ENCODE results near the gene PRKX.
"Not testable (repeated sequence)": the region's sequence is repeated elsewhere in the genome, so short reads cannot be mapped to it uniquely, and the experiment has no call there.

The PRKX gene

DNA sequence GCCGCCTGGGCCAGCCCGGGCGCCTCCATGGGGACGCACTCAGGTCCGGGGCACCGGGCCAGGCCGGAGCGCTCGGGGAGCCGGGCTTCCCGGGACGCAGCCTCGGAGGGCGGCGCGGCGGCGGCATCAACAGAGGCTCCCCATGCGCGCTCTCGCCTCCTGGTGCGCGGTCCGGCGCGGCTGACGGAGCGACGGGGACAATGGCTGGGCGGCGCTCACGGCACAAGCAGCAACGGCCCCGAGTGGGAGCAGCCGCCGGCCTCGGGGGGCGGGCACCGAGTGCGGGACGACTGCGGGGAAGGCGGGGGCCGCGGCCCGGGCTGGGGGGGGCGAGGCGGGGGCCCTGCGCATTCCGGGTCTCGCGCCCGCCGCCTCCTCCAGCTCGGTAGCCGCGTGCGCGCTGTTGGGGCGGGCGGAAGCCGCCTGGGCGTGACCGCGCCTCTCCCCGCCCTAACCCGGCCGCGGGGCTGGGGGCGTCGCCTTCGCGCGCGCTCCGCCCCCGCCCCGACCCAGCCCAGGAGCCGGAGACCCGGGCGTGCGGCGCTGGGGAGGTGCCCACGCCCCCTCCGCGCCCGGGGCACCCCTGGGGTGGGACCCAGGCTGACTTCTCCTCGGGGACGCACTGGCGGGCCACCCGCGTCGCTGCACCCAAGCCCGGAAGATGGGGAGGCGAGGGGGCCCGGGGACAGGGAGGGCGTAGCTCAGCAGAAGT lies at the start of gene PRKX:
Gene PRKX, minus strand, starts transcription at position 425 of the 712 bp plus-strand sequence. Its CDS starts 396 bp downstream, at position 29.
- DNase-seq (ENCODE audit: low read depth) = peak; percentile 65

DNA sequence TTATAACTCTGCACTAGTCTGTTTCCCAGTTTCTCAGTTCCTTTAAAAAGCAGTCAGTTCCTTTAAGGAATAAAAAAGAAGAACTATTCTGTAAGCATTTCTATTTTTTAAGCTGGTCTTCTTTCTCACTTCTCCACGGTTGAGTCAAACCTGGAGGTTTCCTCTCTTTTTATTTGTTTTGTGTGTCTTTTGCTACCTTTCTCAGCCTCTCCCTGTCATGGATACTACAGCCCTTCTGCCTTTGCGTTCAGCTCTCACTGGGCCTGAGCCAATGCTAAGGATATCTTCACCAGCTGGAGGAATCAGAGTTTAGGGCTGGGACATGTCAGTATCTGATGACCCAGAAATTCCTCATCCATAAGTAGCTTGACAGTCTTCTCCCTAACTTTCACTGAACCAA lies 49.7 kb upstream of the PRKX start:
- no peak for DNase-seq (ENCODE audit: low read depth)

DNA sequence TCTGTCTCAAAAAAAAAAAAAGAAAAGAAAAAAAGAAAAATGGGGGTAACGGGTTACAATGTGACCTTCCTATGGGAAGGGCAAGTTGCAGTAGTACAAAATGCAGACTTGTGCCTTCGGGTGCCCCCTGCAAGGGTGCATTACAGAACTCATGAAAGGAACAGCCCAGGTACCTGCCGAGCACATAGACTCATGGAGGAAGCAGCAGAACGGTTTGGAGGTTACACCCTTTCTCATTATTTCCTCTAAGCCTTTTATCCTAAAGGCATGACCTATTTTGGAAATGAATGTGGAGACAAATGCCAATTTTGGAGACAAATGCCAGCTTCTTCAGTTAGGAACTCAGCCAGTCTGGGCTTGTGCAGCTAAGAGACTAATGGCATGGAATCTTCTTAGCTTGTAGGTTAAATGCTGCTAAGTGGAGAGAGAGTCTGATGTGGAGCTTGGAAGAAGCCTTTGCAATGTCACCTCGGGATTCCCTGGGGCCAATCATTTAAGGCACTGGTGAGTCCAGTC lies 44.1 kb upstream of the PRKX start:
- DNase-seq (ENCODE audit: low read depth) = no peak

DNA sequence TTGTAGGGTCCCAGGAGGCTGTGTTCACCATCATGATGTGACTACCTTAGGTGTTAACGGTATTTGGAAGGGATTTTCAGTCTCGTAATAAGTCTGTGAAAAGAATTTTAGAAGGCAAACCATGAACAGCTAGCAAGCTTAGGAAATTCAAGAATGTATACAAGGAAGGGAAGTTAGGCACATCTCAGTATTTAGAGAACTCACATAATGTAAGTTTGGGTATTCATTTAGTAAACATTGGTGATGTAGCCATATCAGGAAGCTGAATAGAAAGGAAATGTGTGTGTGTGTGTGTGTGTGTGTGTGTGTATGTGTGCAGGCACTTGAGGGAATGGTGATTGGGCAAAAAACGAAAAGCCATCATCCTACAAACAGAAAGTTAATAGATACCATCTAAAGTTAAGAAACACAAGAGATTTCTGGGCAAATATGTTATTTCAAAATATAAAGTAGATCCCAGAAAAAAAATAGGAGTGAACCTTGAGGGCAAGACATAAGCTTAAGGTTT lies 34.7 kb upstream of the PRKX start:
- no peak for DNase-seq (ENCODE audit: low read depth)

DNA sequence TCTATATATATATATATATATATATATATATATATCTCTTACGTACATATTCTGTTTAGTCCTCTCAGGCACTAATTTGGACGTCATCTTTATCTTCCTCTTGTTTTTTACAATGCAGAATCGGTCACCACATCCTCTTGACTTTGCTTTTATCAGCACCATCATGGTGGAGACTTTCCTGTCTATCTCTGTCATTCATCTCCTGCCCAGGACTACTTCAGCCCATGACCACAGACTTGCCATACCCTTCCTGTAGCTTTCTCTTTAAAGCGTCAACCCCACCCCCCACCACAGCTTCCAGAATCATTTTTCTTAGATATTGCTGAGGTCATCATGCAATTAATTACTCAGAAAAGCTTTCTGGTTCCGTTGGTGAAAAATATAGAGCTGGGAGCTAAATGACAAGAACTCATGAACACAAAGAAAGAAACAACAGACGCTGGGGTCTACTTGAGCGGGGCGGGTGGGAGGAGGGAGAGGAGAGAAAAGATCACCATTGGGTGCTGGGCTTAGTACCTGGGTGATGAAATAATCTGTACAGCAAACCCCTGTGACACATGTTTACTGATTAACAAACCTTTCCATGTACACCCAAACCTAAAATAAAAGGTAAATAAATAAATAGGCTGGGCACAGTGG lies 30.5 kb upstream of the PRKX start:
- DNase-seq (ENCODE audit: low read depth) = peak; percentile 23

DNA sequence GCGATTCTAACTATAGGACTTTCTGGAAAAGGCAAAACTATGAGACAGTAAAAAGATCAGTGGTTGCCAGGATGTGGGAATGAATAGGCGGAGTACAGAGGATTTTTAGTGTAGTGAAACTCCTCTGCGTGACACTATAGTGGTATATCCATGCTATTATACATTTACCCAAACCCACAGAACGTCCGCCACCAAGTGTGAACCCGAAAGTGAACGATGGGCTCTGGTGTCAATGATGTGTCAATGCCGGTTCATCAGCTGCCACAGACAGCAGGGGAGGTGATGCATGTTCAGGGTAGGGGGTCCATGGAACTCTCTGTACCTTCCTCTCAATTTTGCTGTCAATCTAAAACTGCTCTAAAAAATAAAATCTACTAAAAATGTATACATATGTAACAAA lies 27.5 kb upstream of the PRKX start:
- not testable (repeated sequence) for DNase-seq (ENCODE audit: low read depth)

DNA sequence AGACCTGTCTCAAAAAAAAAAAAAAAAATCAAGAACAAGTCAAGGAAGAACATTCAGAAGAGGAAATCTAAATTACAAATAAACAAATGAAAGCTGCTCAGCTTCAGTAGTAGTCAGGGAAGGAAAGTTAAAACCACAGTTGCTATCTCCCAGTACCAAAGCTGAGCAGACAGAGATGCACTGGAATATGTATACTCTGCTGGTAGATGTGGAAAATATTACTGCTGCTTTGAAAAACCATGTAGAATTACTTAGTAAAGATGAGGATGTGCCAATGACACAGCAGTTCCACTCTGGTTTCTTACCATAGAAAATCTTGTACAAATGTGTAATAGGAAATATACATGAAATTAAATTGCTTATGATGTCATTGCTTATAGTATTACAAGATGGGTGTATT lies 25.1 kb upstream of the PRKX start:
- no peak for DNase-seq (ENCODE audit: low read depth)

DNA sequence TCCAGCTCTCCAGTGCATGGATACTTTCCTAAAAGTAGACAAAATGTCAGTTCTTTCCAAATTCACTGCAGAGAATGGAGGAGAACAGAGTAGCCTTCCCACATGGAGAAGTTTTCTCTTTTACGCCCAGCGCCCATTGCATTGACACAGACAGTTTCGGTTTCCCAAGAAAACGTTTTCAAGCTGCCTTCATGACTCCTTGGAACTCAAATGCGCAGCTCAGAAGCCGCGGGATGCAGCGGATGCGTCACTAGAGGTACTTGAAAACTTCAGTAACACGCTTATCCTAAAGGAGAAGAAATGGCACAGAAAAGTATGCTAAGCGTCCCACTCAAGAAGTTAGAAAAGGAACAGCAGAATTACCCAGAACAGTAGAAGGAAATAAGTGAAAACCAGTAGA lies 23.1 kb upstream of the PRKX start:
- not testable (repeated sequence) for DNase-seq (ENCODE audit: low read depth)

DNA sequence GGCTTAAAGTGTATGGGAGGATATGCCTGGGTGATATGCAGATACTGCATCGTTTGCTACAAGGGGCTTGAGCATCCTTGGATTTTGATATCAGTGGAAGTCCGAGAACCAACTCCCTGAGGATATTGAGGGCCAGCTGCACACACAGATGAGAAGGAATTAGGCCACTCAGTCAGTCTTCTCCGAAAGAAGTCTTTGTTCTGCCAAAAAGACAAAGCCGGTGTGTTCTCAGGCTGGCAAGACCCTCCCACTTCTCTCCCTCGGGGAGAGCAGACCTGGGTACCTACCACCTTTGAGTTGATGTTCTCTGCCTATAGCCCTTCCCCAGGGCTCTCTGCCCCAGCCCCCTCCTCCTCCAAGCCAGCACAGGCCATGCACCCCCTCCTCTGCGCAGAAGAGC lies 22.4 kb upstream of the PRKX start:
- not testable (repeated sequence) for DNase-seq (ENCODE audit: low read depth)

DNA sequence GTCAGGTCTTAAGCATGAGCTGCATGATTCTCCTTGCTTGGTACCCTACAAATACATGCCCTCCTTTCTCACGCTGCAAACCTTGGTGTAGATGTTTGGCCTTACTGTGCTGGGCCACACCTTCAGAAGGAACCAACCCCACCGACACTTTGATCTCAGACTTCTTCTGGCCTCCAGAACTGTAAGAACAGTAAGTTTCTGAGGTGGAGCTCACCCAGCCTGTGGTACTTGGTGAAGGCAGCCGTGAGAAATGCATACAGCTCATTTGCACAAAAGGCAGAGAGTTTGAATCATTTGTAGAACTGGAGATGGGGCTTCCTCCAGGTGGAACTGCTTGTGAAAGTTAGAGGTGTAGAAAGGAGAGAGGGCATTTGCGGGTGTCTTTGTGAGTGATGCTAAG lies 21.0 kb upstream of the PRKX start:
- DNase-seq (ENCODE audit: low read depth) = not testable (repeated sequence)

DNA sequence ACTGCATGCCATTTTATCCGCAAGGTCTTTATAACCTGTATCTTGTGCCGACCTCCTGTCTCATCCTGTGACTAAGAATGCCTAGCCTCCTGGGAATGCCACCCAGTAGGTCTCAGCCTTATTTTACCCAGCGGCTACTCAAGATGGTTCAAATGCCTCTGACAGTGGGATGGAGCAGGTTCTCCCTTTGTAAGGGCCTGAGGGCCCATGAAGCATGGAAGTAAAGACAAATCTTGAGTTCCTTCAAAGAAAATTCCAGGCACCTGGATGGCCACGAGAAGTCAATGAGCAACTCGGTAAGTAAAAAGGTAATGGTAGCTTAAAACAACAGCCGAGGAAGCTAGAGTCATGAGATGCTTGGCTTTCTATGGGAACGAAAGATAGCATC lies 19.6 kb upstream of the PRKX start:
- no peak for DNase-seq (ENCODE audit: low read depth)

DNA sequence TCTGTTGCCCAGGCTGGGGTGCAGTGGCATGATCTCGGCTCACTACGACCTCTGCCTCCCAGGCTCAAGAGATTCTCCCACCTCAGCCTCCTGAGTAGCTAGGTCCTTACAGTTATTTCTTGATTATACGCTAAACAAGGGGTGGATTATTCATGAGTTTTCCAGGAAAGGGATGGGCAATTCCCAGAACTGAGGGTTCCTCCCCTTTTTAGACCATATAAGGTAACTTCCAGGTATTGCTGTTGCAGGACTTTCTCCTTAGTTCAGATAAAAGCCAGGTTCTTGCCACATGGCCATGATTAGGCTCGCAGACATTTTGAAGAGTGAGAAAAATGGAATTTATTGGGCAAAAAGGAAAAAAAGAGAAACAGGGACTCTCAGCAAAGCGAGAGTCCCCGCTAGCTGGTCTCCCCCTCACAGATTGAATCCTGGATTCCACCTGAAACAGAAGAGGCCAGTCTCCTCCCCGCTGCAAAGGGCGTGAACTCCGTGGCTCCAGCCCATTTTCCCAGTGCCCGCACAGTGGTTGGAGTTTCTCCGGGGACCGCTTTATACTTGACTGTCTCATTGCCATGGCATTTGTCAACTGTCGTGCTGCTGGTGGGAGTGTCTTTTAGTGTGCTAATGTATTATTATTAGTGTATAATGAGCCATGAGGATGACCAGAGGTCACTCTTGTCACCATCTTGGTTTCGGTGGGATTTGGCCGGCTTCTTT lies 19.0 kb upstream of the PRKX start:
- not testable (repeated sequence) for DNase-seq (ENCODE audit: low read depth)

DNA sequence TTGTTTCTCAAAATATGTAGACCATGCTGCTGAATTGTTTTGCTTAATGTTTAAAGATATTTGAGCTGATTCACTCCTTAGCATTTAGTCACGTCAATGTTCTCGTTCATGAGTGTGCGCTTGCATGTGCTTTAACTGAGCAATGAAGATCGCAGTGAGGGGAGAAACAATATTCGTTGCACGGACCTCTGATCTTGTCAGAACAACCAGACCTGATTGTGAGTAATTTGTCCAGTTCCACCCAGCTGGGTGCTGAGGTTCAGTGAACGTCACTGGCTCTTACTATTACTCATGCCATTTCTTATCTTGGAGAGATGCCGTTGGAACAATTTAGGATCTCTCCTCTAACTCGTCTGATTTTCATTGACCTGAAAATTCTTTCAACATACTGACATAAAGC lies 15.0 kb upstream of the PRKX start:
- no peak for DNase-seq (ENCODE audit: low read depth)

DNA sequence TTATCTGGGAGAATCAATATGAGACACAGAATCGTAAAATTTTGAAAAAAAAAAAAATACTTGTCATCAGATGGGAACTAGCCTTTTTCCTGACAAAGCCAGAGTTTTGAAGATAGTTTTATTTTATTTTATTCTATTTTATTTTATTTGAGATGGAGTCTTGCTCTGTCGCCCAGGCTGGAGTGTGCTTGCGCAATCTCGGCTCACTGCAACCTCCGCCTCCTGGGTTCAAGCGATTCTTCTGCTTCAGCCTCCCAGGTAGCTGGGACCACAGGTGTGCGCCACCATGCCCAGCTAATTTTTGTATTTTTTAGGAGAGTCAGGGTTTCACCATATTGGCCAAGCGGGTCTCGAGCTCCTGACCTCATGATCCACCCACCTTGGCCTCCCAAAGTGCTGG lies 10.0 kb upstream of the PRKX start:
- not testable (repeated sequence) for DNase-seq (ENCODE audit: low read depth)

DNA sequence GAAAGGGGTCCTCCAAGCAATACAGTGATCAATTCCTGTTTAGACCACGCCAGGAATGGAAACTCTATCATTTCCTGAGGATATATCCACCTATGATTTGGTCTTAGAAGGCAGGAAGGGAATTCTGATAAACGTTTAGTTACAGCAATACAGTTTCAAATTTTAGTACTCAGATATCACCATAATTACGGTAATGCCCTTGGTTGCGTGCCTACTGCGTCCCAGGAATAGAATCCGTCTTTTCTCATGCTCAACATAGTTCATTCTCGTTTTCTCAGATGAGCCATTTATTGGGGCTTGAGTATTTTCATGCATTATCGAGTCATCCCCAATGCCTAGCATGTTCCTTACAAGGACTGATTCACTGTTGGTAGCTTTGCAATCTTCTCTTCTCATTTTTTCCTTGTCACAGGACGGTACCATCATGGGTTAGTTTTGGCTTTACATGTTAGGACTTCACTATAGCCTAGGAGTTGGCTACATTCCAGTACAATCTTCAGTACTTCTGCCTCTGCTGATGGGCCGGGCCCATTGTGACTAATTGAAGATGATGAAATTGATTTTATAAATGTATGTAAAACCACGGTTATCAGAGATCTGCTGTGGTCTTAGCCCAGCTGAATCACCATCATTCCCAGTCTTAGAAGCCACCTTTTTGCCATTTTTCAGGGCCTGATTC lies 4.4 kb upstream of the PRKX start:
- DNase-seq (ENCODE audit: low read depth) = no peak

DNA sequence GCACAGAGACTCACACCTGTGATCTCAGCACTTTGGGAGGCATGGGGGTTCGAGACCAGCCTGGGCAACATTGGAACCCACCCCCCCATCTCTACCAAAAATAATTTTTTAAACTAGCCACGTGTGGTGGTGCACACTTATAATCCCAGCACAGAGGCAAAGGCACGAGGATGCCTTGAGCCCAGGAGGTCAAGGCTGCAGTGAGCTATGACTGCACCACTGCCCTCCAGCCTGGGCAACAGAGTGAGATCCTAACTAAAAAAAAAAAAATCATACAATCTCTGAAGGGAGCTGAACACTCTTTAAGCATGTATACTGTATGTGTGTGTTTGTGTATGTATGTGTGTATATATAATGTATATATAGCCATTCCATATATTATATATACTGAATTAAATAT lies 2.5 kb upstream of the PRKX start:
- DNase-seq (ENCODE audit: low read depth) = no peak

DNA sequence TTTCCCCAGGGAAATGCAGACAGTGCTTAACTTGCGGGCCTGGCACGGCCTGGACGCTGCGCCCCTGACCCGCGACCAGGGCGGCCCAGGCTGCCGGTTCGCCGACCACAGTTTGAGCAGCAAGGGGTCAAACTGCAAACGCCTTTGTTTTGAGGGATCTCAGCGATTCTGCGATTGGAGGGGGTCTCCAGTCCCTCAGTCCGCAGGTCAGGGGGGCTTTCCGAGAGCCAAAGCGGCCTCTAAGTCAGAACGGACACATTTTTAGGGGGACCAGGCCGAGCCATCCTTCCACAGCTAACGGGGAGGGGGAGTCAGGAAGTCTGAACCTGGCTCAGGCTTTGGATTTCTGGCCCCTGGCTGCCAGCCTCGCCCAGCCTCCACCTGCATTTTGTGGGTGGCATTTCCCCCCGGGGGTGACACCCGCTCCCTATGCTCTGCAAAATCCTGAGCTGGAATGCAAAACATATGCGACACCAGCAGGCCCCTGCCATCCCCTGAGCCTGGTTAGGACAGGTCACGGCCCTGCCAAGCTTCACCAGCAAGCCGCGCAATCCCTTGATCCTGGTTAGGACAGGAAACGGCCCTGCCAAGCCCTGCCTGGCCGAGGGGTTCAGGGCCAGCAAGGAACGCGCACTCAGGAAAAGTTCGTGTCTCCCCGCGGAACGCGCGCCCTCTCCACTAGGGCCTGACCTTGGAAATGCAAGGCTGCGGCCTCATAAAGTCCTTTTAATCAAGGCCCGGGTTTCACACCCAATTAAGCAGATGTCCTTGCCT lies 1.4 kb upstream of the PRKX start:
- DNase-seq (ENCODE audit: low read depth) = not testable (repeated sequence)

DNA sequence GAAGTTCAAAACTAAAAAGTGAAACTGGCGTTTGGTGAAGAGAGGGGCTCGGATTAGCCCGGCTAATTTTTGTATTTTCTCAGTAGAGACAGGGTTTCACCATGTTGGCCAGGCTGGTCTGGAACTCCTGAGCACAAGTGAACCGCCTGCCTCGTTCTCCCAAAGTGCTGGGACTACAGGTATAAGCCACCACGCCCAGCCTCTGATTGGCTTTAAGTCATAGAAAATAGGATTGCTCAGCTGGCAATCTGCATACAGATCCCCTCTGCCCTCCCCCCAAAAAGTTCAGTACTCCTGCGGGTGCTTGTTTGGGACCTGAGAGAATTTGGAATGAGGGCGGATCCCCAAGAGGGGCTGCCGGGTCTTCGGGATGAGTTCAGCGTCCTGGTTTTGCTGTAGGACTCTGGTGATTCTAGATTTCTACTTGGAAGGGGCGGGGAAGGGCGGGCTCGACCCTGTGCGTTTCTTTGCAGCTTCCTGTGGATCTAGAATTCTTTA lies 537 bp upstream of the PRKX start:
- no peak for DNase-seq (ENCODE audit: low read depth)

DNA sequence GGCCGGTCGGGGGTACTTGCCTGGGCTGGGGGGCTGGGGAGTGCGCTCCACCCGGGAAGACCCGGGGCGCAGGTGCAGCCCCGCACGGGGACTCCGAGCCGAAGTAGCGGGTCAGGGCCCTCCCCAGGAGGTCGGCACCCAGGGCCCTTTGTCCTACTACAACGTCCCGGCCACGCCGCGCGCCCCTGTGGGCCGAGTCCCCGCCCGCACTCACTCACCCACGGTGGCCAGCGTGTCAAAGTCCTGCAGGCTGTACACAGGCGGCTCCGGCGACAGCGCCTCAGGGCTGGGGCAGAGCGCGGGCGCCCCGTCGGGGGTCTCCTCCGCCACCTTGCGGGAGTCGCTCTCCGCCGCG lies 602 bp downstream of the PRKX start:
- DNase-seq (ENCODE audit: low read depth) = no peak

DNA sequence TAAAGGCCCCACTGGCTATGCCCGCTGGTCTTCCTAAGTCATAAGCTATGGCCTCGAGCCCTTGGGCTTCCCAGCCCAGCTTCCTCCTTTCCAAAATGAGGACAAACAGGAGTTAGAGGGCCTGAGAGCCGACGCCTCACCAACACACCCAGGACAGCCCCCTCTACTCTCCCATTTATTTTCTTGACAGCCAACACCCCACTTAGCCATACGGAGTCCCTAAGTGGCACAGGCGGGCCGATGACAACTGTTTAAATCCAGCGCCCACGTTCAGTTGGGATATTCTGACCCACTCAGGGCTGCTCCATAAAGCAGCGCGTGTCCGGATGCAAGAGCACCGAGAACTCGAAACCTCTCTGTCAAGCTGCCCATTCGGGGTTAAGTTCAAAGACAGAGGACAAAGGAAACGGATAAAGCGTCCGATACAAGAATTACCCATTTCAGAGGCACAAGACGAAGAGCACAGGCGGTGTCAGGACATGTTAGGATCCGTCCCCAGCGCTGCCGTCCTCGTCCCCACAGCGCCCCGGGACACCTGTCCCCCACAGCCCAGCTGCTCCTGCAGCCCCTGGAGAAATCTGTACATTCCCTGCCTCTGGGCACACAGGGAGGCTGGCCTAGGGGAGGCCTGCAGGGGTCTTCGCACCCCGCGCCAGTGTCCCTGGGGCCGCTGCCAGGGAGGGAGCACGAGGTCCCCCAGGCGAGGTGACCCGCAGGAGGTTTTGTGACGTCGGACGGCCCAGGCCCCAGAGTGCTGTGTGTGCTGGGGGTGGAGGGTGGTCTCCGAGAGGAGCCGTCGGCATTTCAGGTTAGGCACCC lies 1.2 kb downstream of the PRKX start:
- DNase-seq (ENCODE audit: low read depth) = no peak
